ENCODE measurements around the gene TDG.
"Not testable (repeated sequence)": the region's sequence is repeated elsewhere in the genome, so short reads cannot be mapped to it uniquely, and the experiment has no call there.

The TDG gene

GRCh38 chr12:104022786-104023185, 57.1 kb downstream of the TDG start:
- DNase-seq, result no peak
- TF ChIP-seq POLR2A (IDR thresholded peaks at IDR 0.05; ENCODE audit: low read length) (no peak), GATA1 (IDR thresholded peaks at IDR 0.05; ENCODE audit: low read depth, low read length) (no peak)

- TF ChIP-seq POLR2A (IDR thresholded peaks at IDR 0.05; ENCODE audit: low read length), result no peak
- no peak for TF ChIP-seq GATA1 (IDR thresholded peaks at IDR 0.05; ENCODE audit: low read depth, low read length)
- DNase-seq, result no peak
Measured at GRCh38 chr12:104023710-104024109, 58.0 kb downstream of the TDG start.

- no peak for TF ChIP-seq POLR2A (IDR thresholded peaks at IDR 0.05; ENCODE audit: low read length)
- no peak for TF ChIP-seq GATA1 (IDR thresholded peaks at IDR 0.05; ENCODE audit: low read depth, low read length)
- DNase-seq, result no peak
Measured at GRCh38 chr12:104024348-104024747, 58.7 kb downstream of the TDG start.

DNA sequence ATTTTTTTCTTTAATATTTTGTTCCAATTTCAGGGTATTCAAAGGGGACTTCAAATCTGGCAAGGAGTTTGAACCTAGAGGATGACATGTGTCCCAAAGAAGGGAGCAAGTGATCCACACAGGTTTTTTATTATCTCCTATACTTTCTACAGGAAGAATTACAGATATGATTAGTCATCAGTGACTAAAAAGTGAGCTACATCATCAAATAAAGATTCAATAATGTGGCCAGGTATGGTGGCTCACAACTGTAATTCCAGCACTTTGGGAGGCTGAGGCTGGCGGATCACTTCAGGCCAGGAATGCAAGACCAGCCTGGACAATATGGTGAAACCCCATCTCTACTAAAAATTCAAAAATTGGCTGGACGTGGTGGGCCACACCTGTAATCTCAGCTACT, 60.1 kb downstream of the TDG start:
- no peak for DNase-seq
- no peak for TF ChIP-seq GATA1 (IDR thresholded peaks at IDR 0.05; ENCODE audit: low read depth, low read length)
- TF ChIP-seq POLR2A (IDR thresholded peaks at IDR 0.05; ENCODE audit: low read length), result no peak

DNA sequence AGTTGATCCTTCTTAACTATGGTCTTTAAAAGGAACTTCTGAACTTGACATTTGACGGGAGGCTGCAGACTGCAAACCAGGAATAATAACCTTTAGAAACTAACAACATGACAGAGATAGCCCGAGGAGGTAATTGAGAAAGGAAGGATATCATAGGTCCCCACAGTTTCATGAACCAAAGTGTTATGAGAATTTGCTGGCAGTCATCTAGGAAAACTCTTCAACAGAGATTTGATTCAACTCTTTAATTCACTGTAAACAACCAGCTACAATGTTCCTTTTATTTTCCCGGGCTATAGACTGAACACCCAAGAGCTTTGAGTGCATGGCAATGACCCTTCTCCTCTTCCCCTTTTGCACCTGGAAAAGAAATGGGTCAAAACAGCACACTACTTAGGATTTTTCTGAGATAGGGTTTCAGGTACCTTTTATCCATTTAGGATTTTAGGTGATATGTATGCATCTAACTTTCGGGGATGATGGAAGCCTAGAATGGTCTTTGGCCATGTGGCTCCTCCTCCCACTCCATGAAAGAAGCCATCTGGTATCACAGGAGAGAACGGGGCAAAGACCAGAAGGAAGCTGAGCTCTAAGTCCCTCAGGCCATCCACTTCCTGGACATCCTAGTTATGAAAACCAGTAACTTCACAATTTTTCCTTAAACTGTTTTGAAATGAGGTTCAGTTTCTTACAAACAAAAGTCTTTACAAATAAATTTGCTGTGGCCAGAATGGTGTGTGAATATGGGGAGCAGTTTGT, 61.3 kb downstream of the TDG start:
- TF ChIP-seq POLR2A (IDR thresholded peaks at IDR 0.05; ENCODE audit: low read length), result no peak
- TF ChIP-seq GATA1 (IDR thresholded peaks at IDR 0.05; ENCODE audit: low read depth, low read length), result no peak
- DNase-seq, result no peak

DNA sequence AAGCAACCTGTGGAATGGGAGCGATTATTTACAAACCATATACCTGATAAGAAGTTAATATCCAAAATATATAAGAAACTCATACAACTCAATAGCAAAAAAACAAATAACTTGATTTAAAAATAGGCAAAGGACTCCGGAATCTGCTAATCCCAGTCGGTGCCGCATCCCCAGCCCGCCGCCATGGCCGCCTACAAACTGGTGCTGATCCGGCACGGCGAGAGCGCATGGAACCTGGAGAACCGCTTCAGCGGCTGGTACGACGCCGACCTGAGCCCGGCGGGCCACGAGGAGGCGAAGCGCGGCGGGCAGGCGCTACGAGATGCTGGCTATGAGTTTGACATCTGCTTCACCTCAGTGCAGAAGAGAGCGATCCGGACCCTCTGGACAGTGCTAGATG, 64.9 kb downstream of the TDG start:
- DNase-seq, result not testable (repeated sequence)

GRCh38 chr12:104036143-104036542, 70.5 kb downstream of the TDG start:
- not testable (repeated sequence) for DNase-seq

All from erythroblast (primary cell).